CD4-positive, alpha-beta T cell (primary cell): ENCODE measurements around the gene AGBL1. TPM values are rescaled to one million over a fixed set of nuclear protein-coding genes. Genes with fewer than 3 reads are reported as not detected.

ENCODE experiments used
- ATAC-seq: fragments of 200-7000 bp; cut with Tn5 transposase; one replicate; pipeline ENCODE4 v1.10.0; 2022; ENCODE audit warnings: mild to moderate bottlenecking; ENCODE audit not compliant: poor library complexity
- CTCF ChIA-PET: fragments of 350-600 bp; sonication (Branson Sonifier 250); formaldehyde crosslinking; loops from one replicate; lab custom pipeline; 2021; ENCODE audit warnings: antibody characterized with exemption, inconsistent platforms; lab: Charles Lee
- POLR2A ChIA-PET: fragments of 350-600 bp; sonication (Branson Sonifier 250); formaldehyde crosslinking; loops from one replicate; lab custom pipeline; 2021; ENCODE audit warnings: antibody characterized with exemption, inconsistent platforms; lab: Charles Lee
- DNase-seq, 14 experiments: peaks; one replicate each; pipeline ENCODE4 v3.0.0-alpha.2; 2013 to 2020; ENCODE audit warnings: mixed read lengths in 2 of 14
- H3K27ac ChIP-seq, 2 donors: one replicate each; pipeline versions ENCODE4 v1.5.1 to v1.7.0; 2013; ENCODE audit warnings: low read length in 2 of 2, low read depth in 1 of 2, mild to moderate bottlenecking in 1 of 2
- H3K27me3 ChIP-seq, 2 experiments: 1 replicate in 1 of 2; 2 replicates in 1 of 2; pipeline versions ENCODE4 v1.6.1 to v1.7.0; 2013; ENCODE audit warnings: low read length in 2 of 2, control low read depth in 1 of 2, mild to moderate bottlenecking in 1 of 2, moderate library complexity in 1 of 2; ENCODE audit not compliant: insufficient read depth in 2 of 2, control insufficient read depth in 1 of 2
- H3K36me3 ChIP-seq: one replicate; pipeline ENCODE4 v1.6.1; 2013; ENCODE audit warnings: low read length, control low read depth; ENCODE audit not compliant: insufficient read depth
- H3K4me1 ChIP-seq: one replicate; pipeline ENCODE4 v1.6.1; 2013; ENCODE audit warnings: low read length, control low read depth; ENCODE audit not compliant: insufficient read depth
- H3K4me3 ChIP-seq: one replicate; pipeline ENCODE4 v1.5.1; 2013; ENCODE audit warnings: mild to moderate bottlenecking, low read length, moderate library complexity
- H3K9me3 ChIP-seq, 2 experiments: 1 replicate in 1 of 2; 2 replicates in 1 of 2; pipeline versions ENCODE4 v1.6.1 to v1.7.0; 2013; ENCODE audit warnings: low read length in 2 of 2, mild to moderate bottlenecking in 2 of 2, control low read depth in 1 of 2, moderate library complexity in 1 of 2; ENCODE audit not compliant: control insufficient read depth in 1 of 2, insufficient read depth in 1 of 2
- H3K27ac Mint-ChIP-seq: one replicate; pipeline ENCODE4 v1.8.0; 2020; ENCODE audit warnings: mixed read lengths
- H3K27me3 Mint-ChIP-seq: one replicate; pipeline ENCODE4 v1.8.0; 2021; ENCODE audit warnings: mixed read lengths
- H3K36me3 Mint-ChIP-seq: one replicate; pipeline ENCODE4 v1.8.0; 2021; ENCODE audit warnings: low read depth, mixed read lengths
- H3K4me1 Mint-ChIP-seq: one replicate; pipeline ENCODE4 v1.8.0; 2021; ENCODE audit warnings: low read depth, mixed read lengths
- H3K4me3 Mint-ChIP-seq: one replicate; pipeline ENCODE4 v1.8.0; 2020; ENCODE audit warnings: mild to moderate bottlenecking, mixed read lengths
- H3K9me3 Mint-ChIP-seq: one replicate; pipeline ENCODE4 v1.8.0; 2020; ENCODE audit warnings: mixed read lengths
- CTCF ChIP-seq: fragments of 200-600 bp; IDR thresholded peaks from one replicate; pipeline ENCODE4 v1.8.0; 2022; ENCODE audit warnings: antibody characterized with exemption, mild to moderate bottlenecking
- intact Hi-C, 2 experiments: fragments of 100-400 bp; cut with DNase I in 1 of 2; cut with micrococcal nuclease in 1 of 2; formaldehyde crosslinking; loops; one replicate each; pipeline versions ENCODE4 v1.15.1 to v1.9.0; 2023 to 2025; cut with DNase I, micrococcal nuclease
- total RNA-seq, 174 experiments: library from RNA in 2 of 174; stranded (reverse) in 2 of 174; gene quantifications; one replicate each; pipeline ENCODE4 v1.2.3 and lab custom pipeline; 2021 to 2026

AGBL1 gene
- total RNA-seq, 2 experiments from 2014 or later = not detected

- CTCF ChIA-PET = interaction anchor here (0.9 kb wide), 1 partner anchor 13 kb away, joined by 3 read pairs; no protein-coding TSS in a partner anchor
- H3K9me3 Mint-ChIP-seq = no peaks in the 10 kb centered on the region
- TF ChIP-seq CTCF = no peak
- Histone ChIP-seq H3K9me3 (no peaks in the 10 kb centered on the region), H3K36me3 (no peaks in the 10 kb centered on the region), H3K27ac (no peak overlapping the region), H3K4me3 (no peak overlapping the region), H3K27me3 (no peaks in the 10 kb centered on the region), H3K4me1 (peaks cover 4% of the 10 kb centered on the region)
- no peaks in the 10 kb centered on the region for H3K27me3 Mint-ChIP-seq
- POLR2A ChIA-PET = no interaction called here
- H3K27ac Mint-ChIP-seq = no peak overlapping the region
- no peak overlapping the region for H3K4me3 Mint-ChIP-seq
- no peak for ATAC-seq
- no peaks in the 10 kb centered on the region for H3K36me3 Mint-ChIP-seq
- intact Hi-C loops = loop anchor here (5.0 to 10.0 kb wide), 3 partner anchors 113 to 1615 kb away; no protein-coding TSS in a partner anchor
- H3K4me1 Mint-ChIP-seq = peaks cover 15% of the 10 kb centered on the region
- DNase-seq = no peak
Observed at GRCh38 chr15:86629409-86630356, 550.0 kb downstream of the AGBL1 start.

GRCh38 chr15:86630946-86631345, 551.3 kb downstream of the AGBL1 start:
- intact Hi-C loops = no loop called here
- Histone ChIP-seq H3K4me1 (no peaks in the 10 kb centered on the region), H3K36me3 (no peaks in the 10 kb centered on the region), H3K4me3 (no peak overlapping the region), H3K27ac (no peak overlapping the region), H3K27me3 (no peaks in the 10 kb centered on the region), H3K9me3 (no peaks in the 10 kb centered on the region)
- DNase-seq = no peak
- no peak overlapping the region for H3K27ac Mint-ChIP-seq
- no peaks in the 10 kb centered on the region for H3K36me3 Mint-ChIP-seq
- peaks cover 4% of the 10 kb centered on the region for H3K4me1 Mint-ChIP-seq
- ChIA-PET CTCF (no interaction called here), POLR2A (no interaction called here)
- no peak overlapping the region for H3K4me3 Mint-ChIP-seq
- H3K27me3 Mint-ChIP-seq = no peaks in the 10 kb centered on the region
- TF ChIP-seq CTCF = no peak
- no peaks in the 10 kb centered on the region for H3K9me3 Mint-ChIP-seq
- ATAC-seq = no peak

GRCh38 chr15:86634146-86634545, 554.5 kb downstream of the AGBL1 start:
- Histone ChIP-seq H3K27ac (no peak overlapping the region), H3K27me3 (no peaks in the 10 kb centered on the region), H3K36me3 (no peaks in the 10 kb centered on the region), H3K9me3 (no peaks in the 10 kb centered on the region), H3K4me3 (no peak overlapping the region), H3K4me1 (no peaks in the 10 kb centered on the region)
- peaks cover 4% of the 10 kb centered on the region for H3K4me1 Mint-ChIP-seq
- H3K36me3 Mint-ChIP-seq = no peaks in the 10 kb centered on the region
- ChIA-PET POLR2A (no interaction called here), CTCF (no interaction called here)
- ATAC-seq (no peak), DNase-seq (no peak)
- H3K4me3 Mint-ChIP-seq = no peak overlapping the region
- TF ChIP-seq CTCF = no peak
- no peaks in the 10 kb centered on the region for H3K27me3 Mint-ChIP-seq
- no peak overlapping the region for H3K27ac Mint-ChIP-seq
- H3K9me3 Mint-ChIP-seq = peaks cover 4% of the 10 kb centered on the region
- intact Hi-C loops = no loop called here
